Endothelial cell of umbilical vein (primary cell): ENCODE data around the gene SYN1. TPM values are rescaled to one million over a fixed set of nuclear protein-coding genes. Genes with fewer than 3 reads are reported as not detected.

Experiments used
- BruUV-seq: library from RNA; stranded (reverse); fragments of 400-500 nt; replicated peaks from 2 replicates; lab custom pipeline; 2021; lab: Mats Ljungman, UMichigan
- CTCF ChIA-PET: fragments of 300-600, 350-600 bp; sonication (Branson Sonifier 250); formaldehyde crosslinking; loops from one replicate; lab custom pipeline; 2021; ENCODE audit warnings: antibody characterized with exemption, inconsistent platforms; lab: Charles Lee
- POLR2A ChIA-PET: fragments of 300-600, 350-600 bp; sonication (Branson Sonifier 250); formaldehyde crosslinking; loops from one replicate; lab custom pipeline; 2021; ENCODE audit warnings: antibody characterized with exemption, inconsistent platforms; lab: Charles Lee
- DNase-seq: peaks from one replicate; pipeline ENCODE4 v3.0.0-alpha.2; 2011; ENCODE audit warnings: low read depth, low spot score
- FAIRE-seq: peaks from 2 replicates; lab custom pipeline; 2011; peaks lifted over from hg19 to GRCh38; lab: Jason Lieb, UNC
- H2AFZ ChIP-seq: 2 replicates; pipeline ENCODE4 v1.6.0; 2012; ENCODE audit warnings: low read depth, low read length, control low read depth, inconsistent platforms
- H3K27ac ChIP-seq: 2 replicates; pipeline ENCODE4 v1.5.1; 2011; ENCODE audit warnings: low read depth, mild to moderate bottlenecking, control low read depth, low read length, moderate library complexity; ENCODE audit not compliant: insufficient read depth
- H3K27me3 ChIP-seq, 2 experiments: 2 replicates each; pipeline versions ENCODE4 v1.6.0 to v1.6.1; 2011; ENCODE audit warnings: low read length in 2 of 2, mixed read lengths in 1 of 2; ENCODE audit not compliant: control insufficient read depth in 2 of 2, insufficient read depth in 2 of 2
- H3K36me3 ChIP-seq, 2 experiments: 2 replicates in 1 of 2; 3 replicates in 1 of 2; pipeline ENCODE4 v1.5.1; 2011; ENCODE audit warnings: low read length in 2 of 2, mild to moderate bottlenecking in 1 of 2, moderate library complexity in 1 of 2; ENCODE audit not compliant: control insufficient read depth in 2 of 2, insufficient read depth in 2 of 2; ENCODE audit errors: extremely low read depth in 1 of 2
- H3K4me1 ChIP-seq: 3 replicates; pipeline ENCODE4 v1.5.1; 2011; ENCODE audit warnings: mild to moderate bottlenecking, low read length; ENCODE audit not compliant: control insufficient read depth, insufficient read depth; ENCODE audit errors: extremely low read depth
- H3K4me2 ChIP-seq: 2 replicates; pipeline ENCODE4 v1.6.1; 2011; ENCODE audit warnings: low read length, control low read depth, mixed read lengths; ENCODE audit not compliant: insufficient read depth
- H3K4me3 ChIP-seq, 3 experiments: fragments of 200-600 bp in 1 of 3; sonication (generic), shearing (Covaris generic) in 1 of 3; replicated peaks in 1 of 3; 2 replicates each; pipeline ENCODE4 v1.5.1; 2011 to 2016; ENCODE audit warnings: control low read depth in 3 of 3, low read length in 3 of 3, mild to moderate bottlenecking in 2 of 3, inconsistent platforms in 1 of 3, low read depth in 1 of 3, moderate library complexity in 1 of 3; ENCODE audit not compliant: insufficient read depth in 1 of 3
- H3K79me2 ChIP-seq: 2 replicates; pipeline ENCODE4 v1.6.0; 2012; ENCODE audit warnings: low read length, inconsistent platforms; ENCODE audit not compliant: control insufficient read depth, insufficient read depth
- H3K9ac ChIP-seq: replicated peaks from 2 replicates; pipeline ENCODE3; 2011; ENCODE audit warnings: low read length, control low read depth; ENCODE audit not compliant: insufficient read depth; ENCODE audit errors: extremely low read depth
- H3K9me1 ChIP-seq: replicated peaks from 3 replicates; pipeline ENCODE4 v1.6.0; 2011; ENCODE audit warnings: mild to moderate bottlenecking, low read length; ENCODE audit not compliant: control insufficient read depth, insufficient read depth; ENCODE audit errors: extremely low read depth
- H3K9me3 ChIP-seq: replicated peaks from 2 replicates; pipeline ENCODE4 v1.5.1; 2012; ENCODE audit warnings: low read length, inconsistent platforms; ENCODE audit not compliant: control insufficient read depth, insufficient read depth
- H4K20me1 ChIP-seq: replicated peaks from 2 replicates; pipeline ENCODE3; 2011; ENCODE audit warnings: mild to moderate bottlenecking, low read length; ENCODE audit not compliant: control insufficient read depth, insufficient read depth; ENCODE audit errors: extremely low read depth
- CTCF ChIP-seq, 2 donors: IDR thresholded peaks; 1 replicate in 1 of 2; 2 replicates in 1 of 2; pipeline ENCODE4 v1.5.1; 2011; ENCODE audit warnings: low read length in 2 of 2, mild to moderate bottlenecking in 2 of 2, moderate library complexity in 2 of 2, control low read depth in 1 of 2, inconsistent platforms in 1 of 2, low read depth in 1 of 2; ENCODE audit not compliant: insufficient read depth in 1 of 2; ENCODE audit errors: extremely low read depth in 1 of 2
- EZH2 ChIP-seq: IDR thresholded peaks from 2 replicates; pipeline ENCODE4 v1.6.1; 2012; ENCODE audit warnings: borderline replicate concordance, low read depth, mild to moderate bottlenecking, moderate library complexity, low read length, inconsistent platforms; ENCODE audit not compliant: severe bottlenecking
- FOS ChIP-seq: IDR thresholded peaks from 2 replicates; pipeline ENCODE4 v1.6.1; 2011; ENCODE audit warnings: mild to moderate bottlenecking, low read length, moderate library complexity, borderline replicate concordance; ENCODE audit not compliant: insufficient read depth
- GATA2 ChIP-seq: IDR thresholded peaks from 2 replicates; pipeline ENCODE4 v1.7.0; 2011; ENCODE audit warnings: low read depth, mild to moderate bottlenecking, moderate library complexity, mixed read lengths, low read length; ENCODE audit not compliant: insufficient read length, insufficient read depth
- MYC ChIP-seq: IDR thresholded peaks from one replicate; pipeline ENCODE4 v1.6.1; 2011; ENCODE audit warnings: mild to moderate bottlenecking, low read depth, low read length
- POLR2AphosphoS5 ChIP-seq: IDR thresholded peaks from 2 replicates; pipeline ENCODE4 v1.6.1; 2012; ENCODE audit warnings: low read depth, mild to moderate bottlenecking, control low read depth, low read length, moderate library complexity; ENCODE audit not compliant: insufficient read depth
- dilution Hi-C: fragments of 300-500 bp; cut with MboI; formaldehyde crosslinking; loops from one replicate; pipeline ENCODE4 v1.15.0; 2019; ENCODE audit warnings: low sequenced_read_pairs; ENCODE audit not compliant: extremely low pct_ligation_motif_present
- intact Hi-C: fragments of 100-400 bp; cut with micrococcal nuclease; formaldehyde crosslinking; loops from one replicate; pipeline ENCODE4 v1.10.0; 2022
- polyA plus RNA-seq, 4 experiments: library from polyadenylated mRNA; depleted of rRNA in 3 of 4; stranded (reverse) in 3 of 4; unstranded in 1 of 4; fragments of >200 nt; gene quantifications; 2 replicates each; pipeline versions ENCODE4 v1.2.1 to v1.2.3, GENCODE V29; 2011 to 2012; ENCODE audit warnings: missing spikeins in 1 of 4
- total RNA-seq: library from RNA; stranded (reverse); gene quantifications from 2 replicates; pipeline ENCODE4 v1.2.3, GENCODE V29; 2021

SYN1 gene
- total and polyA plus RNA-seq, 2 donors (not counting 3 experiments of a cell fraction or from before 2014, with no cell fraction given) = not detected

- Histone ChIP-seq H3K27ac (no peak overlapping the region), H3K4me1 (peaks cover 9% of the 10 kb centered on the region), H3K27me3 (no peaks in the 10 kb centered on the region), H3K9me3 (no peaks in the 10 kb centered on the region), H3K36me3 (no peaks in the 10 kb centered on the region), H3K4me2 (no peak overlapping the region), H4K20me1 (no peaks in the 10 kb centered on the region), H3K9ac (no peak overlapping the region), H2AFZ (no peak overlapping the region), H3K79me2 (peaks cover 10% of the 10 kb centered on the region), H3K9me1 (no peaks in the 10 kb centered on the region), H3K4me3 (no peak overlapping the region)
- no TSS peak for BruUV-seq
- intact Hi-C loops = no loop called here
- POLR2A ChIA-PET = no interaction called here
- TF ChIP-seq MYC = no peak
- TF ChIP-seq FOS = no peak
- TF ChIP-seq POLR2AphosphoS5 = no peak
- TF ChIP-seq CTCF (IDR thresholded peaks at IDR 0.05; ENCODE audit: extremely low read depth in 1 of 2, insufficient read depth in 1 of 2, low read depth in 1 of 2, low read length in 2 of 2) = no peak
- no peak for TF ChIP-seq EZH2
- no peak for TF ChIP-seq GATA2
- FAIRE-seq (no peak), DNase-seq (no peak)
- CTCF ChIA-PET = no interaction called here
- dilution Hi-C loops = no loop called here
Observed at GRCh38 chrX:47645530-47645929, 25.9 kb upstream of the SYN1 start.
